Activated naive CD4-positive, alpha-beta T cell treated with anti-CD3 and anti-CD28 coated beads for 36 hours (primary cell): ENCODE data around the gene L1CAM. TPM values are rescaled to one million over a fixed set of nuclear protein-coding genes. Genes with fewer than 3 reads are reported as not detected.

Source experiments
- CTCF ChIA-PET: fragments of 350-600 bp; sonication (Branson Sonifier 250); formaldehyde crosslinking; loops from one replicate; lab custom pipeline; 2021; ENCODE audit warnings: antibody characterized with exemption; lab: Charles Lee
- DNase-seq: peaks from one replicate; pipeline ENCODE4 v3.0.0-alpha.2; 2020
- H3K27ac Mint-ChIP-seq: one replicate; pipeline ENCODE4 v1.8.0; 2021; ENCODE audit warnings: mild to moderate bottlenecking, mixed read lengths
- H3K27me3 Mint-ChIP-seq: one replicate; pipeline ENCODE4 v1.8.0; 2021; ENCODE audit warnings: low read depth, mixed read lengths
- H3K36me3 Mint-ChIP-seq: one replicate; pipeline ENCODE4 v1.8.0; 2021; ENCODE audit warnings: low read depth, mixed read lengths
- H3K4me1 Mint-ChIP-seq: one replicate; pipeline ENCODE4 v1.8.0; 2021; ENCODE audit warnings: low read depth, mixed read lengths
- H3K4me3 Mint-ChIP-seq: one replicate; pipeline ENCODE4 v1.8.0; 2021; ENCODE audit warnings: mild to moderate bottlenecking, moderate library complexity, mixed read lengths
- H3K9me3 Mint-ChIP-seq: one replicate; pipeline ENCODE4 v1.8.0; 2021; ENCODE audit warnings: mixed read lengths
- intact Hi-C: fragments of 100-400 bp; cut with micrococcal nuclease; formaldehyde crosslinking; loops from one replicate; pipeline ENCODE4 v1.15.1; 2023
- total RNA-seq, 2 experiments: library from RNA; stranded (reverse); gene quantifications; one replicate each; pipeline ENCODE4 v1.2.3, GENCODE V29; 2021

The L1CAM gene
- total RNA-seq, 2 experiments from 2014 or later = 0.40 to 0.57 TPM

DNA sequence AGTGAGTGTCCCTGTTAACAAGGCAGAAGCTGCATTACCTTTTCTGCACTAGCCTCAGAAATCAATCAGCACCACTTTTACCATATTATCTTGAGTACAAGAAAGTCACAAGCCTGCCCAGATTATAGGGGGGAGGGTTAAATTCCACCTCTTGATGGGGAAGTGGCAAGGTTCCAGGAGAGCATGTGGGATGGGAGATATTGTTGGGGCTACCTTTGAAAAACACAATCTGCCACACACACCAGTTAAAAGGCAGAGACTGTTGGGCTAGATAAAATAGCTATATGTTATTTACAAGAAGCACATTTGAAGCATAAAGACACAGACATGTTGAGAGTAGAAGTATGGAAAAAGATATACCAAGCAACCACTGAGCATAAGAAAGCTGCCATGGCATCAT, 11.9 kb upstream of the L1CAM start:
- CTCF ChIA-PET = no interaction called here
- Mint-ChIP-seq H3K36me3 (no peaks in the 10 kb centered on the region), H3K27me3 (no peaks in the 10 kb centered on the region), H3K27ac (no peak overlapping the region), H3K4me3 (no peak overlapping the region), H3K4me1 (peaks cover 20% of the 10 kb centered on the region), H3K9me3 (no peaks in the 10 kb centered on the region)
- intact Hi-C loops = no loop called here
- DNase-seq = no peak

DNA sequence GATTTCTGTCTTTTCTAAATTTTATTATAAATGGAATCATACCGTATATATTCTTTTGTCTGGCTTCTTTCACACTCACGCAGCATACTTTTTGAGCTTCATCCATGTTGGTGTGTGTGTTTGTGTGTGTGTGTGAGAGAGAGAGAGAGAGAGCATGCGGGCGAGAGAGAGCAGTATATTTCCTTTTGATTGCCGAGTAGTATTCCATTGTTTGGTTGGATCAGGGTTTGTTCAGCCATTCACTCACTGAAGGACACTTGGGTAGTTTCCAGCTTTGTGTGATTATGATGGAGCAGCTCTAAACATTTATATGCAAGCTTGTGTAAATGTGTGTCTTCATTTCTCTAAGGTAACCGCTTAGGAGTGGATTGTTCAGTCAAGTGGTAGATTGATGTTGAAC, 3.1 kb upstream of the L1CAM start:
- Mint-ChIP-seq H3K4me3 (no peak overlapping the region), H3K27me3 (peaks cover 8% of the 10 kb centered on the region), H3K4me1 (peaks cover 3% of the 10 kb centered on the region), H3K9me3 (no peaks in the 10 kb centered on the region), H3K36me3 (no peaks in the 10 kb centered on the region), H3K27ac (no peak overlapping the region)
- CTCF ChIA-PET = no interaction called here
- intact Hi-C loops = no loop called here
- DNase-seq = no peak

DNA sequence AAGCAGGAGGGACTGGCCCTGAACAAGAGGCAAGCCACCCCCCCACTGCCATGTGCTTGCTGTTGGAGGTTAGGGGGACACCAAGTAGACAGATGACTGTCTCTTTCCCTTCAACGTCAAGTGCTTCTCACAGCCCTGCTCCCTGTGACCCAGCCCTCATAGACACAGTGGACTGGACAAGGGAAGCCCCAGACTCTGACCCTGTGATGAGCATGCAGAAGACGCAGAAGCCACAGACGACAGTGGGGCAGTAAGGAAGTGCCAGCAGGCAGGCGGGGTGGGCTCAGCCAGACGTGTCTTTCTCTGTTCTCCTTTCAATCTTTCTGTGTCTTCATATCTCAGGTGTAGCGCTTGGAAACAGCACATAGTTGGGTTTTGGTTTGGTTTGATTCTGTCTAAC, 2.4 kb upstream of the L1CAM start:
- Mint-ChIP-seq H3K9me3 (no peaks in the 10 kb centered on the region), H3K4me1 (peaks cover 3% of the 10 kb centered on the region), H3K27ac (no peak overlapping the region), H3K36me3 (no peaks in the 10 kb centered on the region), H3K4me3 (no peak overlapping the region), H3K27me3 (peaks cover 8% of the 10 kb centered on the region)
- intact Hi-C loops = no loop called here
- CTCF ChIA-PET = no interaction called here
- no peak for DNase-seq

DNA sequence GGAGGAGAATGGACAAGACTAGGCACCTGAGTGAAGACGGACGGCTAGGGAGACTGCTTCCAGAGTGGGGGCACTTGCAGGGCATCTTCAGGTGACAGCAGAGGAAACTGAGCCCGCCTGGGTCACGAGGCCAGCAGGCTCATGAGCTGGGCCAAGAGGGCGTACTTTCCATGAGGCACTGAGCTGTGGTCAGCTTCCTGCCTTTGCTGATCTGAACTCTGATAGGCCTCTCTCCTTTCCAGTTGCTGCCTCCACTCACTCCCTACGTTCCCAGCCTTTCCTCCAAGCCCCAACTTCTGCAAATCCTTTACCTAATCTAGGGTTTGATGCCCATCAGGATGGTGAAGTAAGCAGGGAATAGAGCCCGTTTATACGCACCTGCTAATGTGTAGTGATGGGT, 1.4 kb upstream of the L1CAM start:
- Mint-ChIP-seq H3K4me1 (peaks cover 3% of the 10 kb centered on the region), H3K27me3 (peaks cover 8% of the 10 kb centered on the region), H3K27ac (no peak overlapping the region), H3K4me3 (no peak overlapping the region), H3K9me3 (no peaks in the 10 kb centered on the region), H3K36me3 (no peaks in the 10 kb centered on the region)
- CTCF ChIA-PET = no interaction called here
- DNase-seq = no peak
- intact Hi-C loops = no loop called here

DNA sequence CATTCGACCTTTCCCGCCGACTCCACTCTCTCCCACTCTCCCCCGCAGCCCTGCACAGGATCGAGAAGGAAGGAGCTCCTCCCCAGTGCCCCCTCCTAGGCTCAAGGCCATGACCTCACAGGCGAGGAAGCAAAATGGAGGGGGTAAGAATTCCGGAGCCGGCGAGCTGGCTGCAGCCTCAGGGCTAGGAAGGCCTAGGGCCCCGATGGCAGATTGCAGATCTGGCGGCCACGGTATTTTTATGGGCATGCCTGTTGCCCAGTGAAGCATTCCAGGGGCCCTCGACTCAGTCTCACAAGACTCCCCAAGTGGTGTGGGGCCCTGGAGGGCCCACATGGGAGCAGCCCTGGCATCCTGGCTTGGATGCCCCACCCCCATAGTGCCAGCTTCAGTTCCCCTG, 942 bp upstream of the L1CAM start:
- CTCF ChIA-PET = no interaction called here
- Mint-ChIP-seq H3K27me3 (peaks cover 8% of the 10 kb centered on the region), H3K9me3 (no peaks in the 10 kb centered on the region), H3K36me3 (no peaks in the 10 kb centered on the region), H3K4me3 (no peak overlapping the region), H3K4me1 (peaks cover 3% of the 10 kb centered on the region), H3K27ac (no peak overlapping the region)
- intact Hi-C loops = loop anchor here (1.0 kb wide), 1 partner anchor 13 kb away; no protein-coding TSS in a partner anchor
- no peak for DNase-seq

DNA sequence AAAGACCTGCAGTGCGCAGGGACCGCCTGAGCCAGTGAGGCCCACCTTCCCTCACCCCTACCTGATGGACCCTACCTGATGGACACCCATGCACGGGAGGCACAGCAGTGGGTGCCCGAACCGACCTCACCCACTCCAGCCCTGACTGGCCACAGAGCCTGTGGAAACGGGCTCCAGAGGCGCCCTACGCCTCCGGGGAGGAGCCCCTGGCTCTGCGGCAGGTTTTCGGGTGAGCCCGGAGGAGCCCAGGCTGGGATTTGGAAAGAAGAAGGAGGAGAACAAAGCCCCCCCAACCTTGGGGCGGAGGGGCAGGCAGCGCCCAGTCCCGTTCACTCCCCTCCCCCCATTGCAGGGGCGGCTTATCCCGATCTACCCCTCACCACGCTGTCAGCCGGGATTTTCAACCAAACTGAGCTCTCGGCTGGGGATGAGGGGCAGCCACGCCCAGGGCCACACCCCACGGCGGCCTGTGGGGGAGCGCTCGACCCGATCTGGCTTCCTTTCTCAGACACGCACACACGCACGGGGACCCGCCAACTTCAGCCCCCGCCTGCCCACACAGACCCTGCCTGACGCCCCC, 675 bp downstream of the L1CAM start:
- CTCF ChIA-PET = no interaction called here
- DNase-seq = no peak
- intact Hi-C loops = no loop called here
- Mint-ChIP-seq H3K4me1 (peaks cover 3% of the 10 kb centered on the region), H3K36me3 (no peaks in the 10 kb centered on the region), H3K4me3 (peak overlapping the region; percentile 53), H3K27ac (no peak overlapping the region), H3K27me3 (peaks cover 8% of the 10 kb centered on the region), H3K9me3 (no peaks in the 10 kb centered on the region)

DNA sequence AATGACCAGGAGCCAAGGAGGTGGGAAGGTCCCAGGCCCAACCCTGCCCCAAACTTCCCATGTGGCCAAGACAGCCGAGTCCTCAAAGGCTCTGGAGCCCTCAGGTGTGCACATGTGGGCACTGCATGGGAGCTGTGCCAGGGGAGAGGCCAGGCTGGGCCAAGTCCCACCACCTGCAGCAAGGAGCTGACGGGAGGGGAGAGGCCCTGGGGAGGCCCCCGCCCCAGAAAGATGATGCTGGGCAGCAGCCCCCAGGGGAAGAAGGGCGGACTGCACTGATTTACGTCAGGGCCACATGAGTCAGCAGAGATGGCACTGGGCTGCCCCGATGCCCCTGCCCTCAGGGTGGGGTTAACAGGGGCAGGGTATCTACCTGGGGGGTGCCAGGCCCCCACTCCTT, 1.4 kb downstream of the L1CAM start:
- no peaks in the 10 kb centered on the region for H3K9me3 Mint-ChIP-seq
- H3K36me3 Mint-ChIP-seq = no peaks in the 10 kb centered on the region
- DNase-seq = peak; percentile 41
- CTCF ChIA-PET = no interaction called here
- H3K27ac Mint-ChIP-seq = no peak overlapping the region
- no peak overlapping the region for H3K4me3 Mint-ChIP-seq
- intact Hi-C loops = loop anchor here (1.0 kb wide), 1 partner anchor 120 kb away; the partner anchor contains the start of gene PLXNB3
- peaks cover 8% of the 10 kb centered on the region for H3K27me3 Mint-ChIP-seq
- peaks cover 3% of the 10 kb centered on the region for H3K4me1 Mint-ChIP-seq

DNA sequence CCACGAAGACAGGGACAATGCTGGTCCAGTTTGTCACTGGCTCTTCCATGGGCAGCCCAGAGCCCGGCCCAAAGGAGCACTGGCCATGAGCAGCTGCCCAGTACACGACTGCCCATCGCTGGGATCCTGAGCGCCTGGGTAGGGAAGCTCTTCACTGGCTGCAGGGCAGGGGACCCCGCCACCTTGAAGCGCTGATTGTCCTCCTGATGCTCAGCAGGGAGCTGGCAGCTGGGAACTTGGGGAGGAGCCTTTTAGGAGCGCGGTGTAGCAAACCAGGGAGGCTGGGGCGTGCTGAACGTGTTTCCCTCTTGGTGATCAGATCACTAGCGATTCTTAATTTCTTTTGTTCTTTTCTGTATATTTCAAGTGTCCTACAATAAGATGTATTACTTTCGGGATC, 1.8 kb downstream of the L1CAM start:
- no peaks in the 10 kb centered on the region for H3K9me3 Mint-ChIP-seq
- H3K27ac Mint-ChIP-seq = no peak overlapping the region
- no peak overlapping the region for H3K4me3 Mint-ChIP-seq
- peaks cover 8% of the 10 kb centered on the region for H3K27me3 Mint-ChIP-seq
- DNase-seq = no peak
- H3K36me3 Mint-ChIP-seq = no peaks in the 10 kb centered on the region
- intact Hi-C loops = loop anchor here (1.0 kb wide), 1 partner anchor 120 kb away; the partner anchor contains the start of gene PLXNB3
- CTCF ChIA-PET = no interaction called here
- peaks cover 6% of the 10 kb centered on the region for H3K4me1 Mint-ChIP-seq

DNA sequence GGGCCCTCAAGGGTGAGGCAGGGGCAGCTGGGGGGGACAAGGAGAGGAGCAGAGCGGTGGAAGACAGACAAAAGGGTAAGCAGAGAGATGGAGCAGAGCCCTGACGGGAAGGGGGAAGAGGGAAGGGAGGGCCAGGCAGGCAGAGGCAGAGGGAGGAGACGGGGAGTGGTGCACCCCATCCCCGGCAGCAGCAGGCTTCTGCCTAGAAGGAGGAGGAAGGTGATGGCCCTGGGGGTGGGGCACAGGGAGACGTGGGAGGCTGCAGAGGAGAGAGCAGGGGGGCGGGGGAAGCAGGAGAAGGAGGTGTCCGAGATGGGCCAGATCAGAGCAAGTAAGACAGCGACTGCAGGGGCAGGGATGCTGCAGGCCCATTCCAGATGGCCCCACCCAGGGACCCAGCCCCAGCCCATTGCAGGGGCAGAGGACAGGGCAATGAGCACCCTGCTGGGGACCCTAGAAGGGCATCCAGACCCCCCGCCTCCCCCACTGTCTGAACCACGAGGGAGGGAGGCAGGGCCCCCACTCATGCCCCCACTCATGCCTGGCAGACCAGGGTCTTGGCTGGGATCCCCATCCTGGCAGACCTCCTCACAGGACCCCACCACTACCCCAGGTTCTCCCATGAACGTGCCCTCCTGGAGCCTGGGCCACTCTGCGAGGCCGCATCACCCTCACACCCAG, 2.7 kb downstream of the L1CAM start:
- DNase-seq = no peak
- H3K27ac Mint-ChIP-seq = no peak overlapping the region
- no peaks in the 10 kb centered on the region for H3K9me3 Mint-ChIP-seq
- H3K4me1 Mint-ChIP-seq = peaks cover 13% of the 10 kb centered on the region
- H3K4me3 Mint-ChIP-seq = no peak overlapping the region
- peaks cover 8% of the 10 kb centered on the region for H3K27me3 Mint-ChIP-seq
- CTCF ChIA-PET = no interaction called here
- H3K36me3 Mint-ChIP-seq = no peaks in the 10 kb centered on the region
- intact Hi-C loops = no loop called here

DNA sequence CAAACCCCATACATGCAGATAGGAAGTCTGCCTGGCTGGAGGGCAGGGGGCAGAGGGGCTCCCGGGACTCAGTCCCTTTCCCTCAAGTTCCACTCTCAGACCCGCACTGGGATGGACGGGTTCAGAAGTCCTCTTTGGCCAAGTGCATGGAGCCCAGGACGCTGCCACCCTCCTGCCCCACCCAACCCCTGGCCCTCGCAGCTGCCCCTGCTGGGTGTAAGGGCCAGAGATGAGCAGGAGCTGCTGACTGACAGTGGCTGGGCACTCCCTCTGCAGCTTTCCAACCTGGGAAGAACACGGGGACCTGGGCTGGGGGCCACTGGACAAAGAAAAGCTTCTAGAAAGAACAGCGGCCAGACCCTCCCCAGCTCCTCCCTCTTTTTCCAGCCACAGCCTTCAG, 3.4 kb downstream of the L1CAM start:
- H3K36me3 Mint-ChIP-seq = no peaks in the 10 kb centered on the region
- CTCF ChIA-PET = no interaction called here
- H3K4me1 Mint-ChIP-seq = peaks cover 17% of the 10 kb centered on the region
- peaks cover 8% of the 10 kb centered on the region for H3K27me3 Mint-ChIP-seq
- intact Hi-C loops = no loop called here
- H3K27ac Mint-ChIP-seq = no peak overlapping the region
- no peak overlapping the region for H3K4me3 Mint-ChIP-seq
- no peak for DNase-seq
- no peaks in the 10 kb centered on the region for H3K9me3 Mint-ChIP-seq

DNA sequence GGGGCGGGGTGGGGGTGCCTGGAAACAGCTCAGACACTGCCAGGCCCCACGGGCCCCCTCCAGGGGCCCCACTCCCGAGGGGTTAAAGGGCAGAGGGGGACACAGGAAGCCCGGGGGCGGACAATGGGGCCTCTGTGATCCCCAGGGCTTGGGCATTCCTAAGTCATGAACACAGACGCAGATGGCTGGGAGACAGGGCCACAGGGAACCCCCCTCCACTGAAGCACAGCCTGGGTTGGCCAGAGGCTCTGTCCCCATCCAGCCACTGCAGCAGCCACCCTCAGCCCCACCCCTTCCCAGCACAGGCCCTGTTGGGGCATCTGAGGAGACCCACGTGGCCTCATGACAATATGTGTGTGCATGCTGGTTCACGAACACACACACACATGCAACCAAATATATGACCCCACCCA, 3.9 kb downstream of the L1CAM start:
- Mint-ChIP-seq H3K27me3 (peaks cover 8% of the 10 kb centered on the region), H3K4me1 (peaks cover 17% of the 10 kb centered on the region)
- CTCF ChIA-PET = no interaction called here

DNA sequence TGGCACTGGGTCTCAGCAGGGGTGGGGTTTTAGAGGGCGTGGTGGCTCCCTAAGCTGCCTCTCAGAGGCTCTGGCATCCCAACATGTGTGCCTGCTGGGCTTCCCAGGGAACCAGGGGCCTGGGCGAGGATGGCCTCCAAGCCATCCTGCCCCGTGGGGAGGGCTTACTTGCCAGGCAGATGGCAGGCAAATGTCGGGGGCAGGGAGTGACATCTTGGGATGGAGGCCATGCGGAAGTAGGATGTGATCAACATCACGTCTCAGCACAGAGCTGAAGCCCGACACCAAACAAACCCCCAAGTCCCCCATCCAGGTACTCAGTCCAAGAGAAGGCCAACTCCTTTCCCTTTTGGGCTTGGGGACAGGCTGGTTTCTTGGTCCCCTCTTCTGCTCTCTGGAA, 4.7 kb downstream of the L1CAM start:
- H3K9me3 Mint-ChIP-seq = no peaks in the 10 kb centered on the region

More for the DNA sequence above, 3.9 kb downstream of the L1CAM start:
- Mint-ChIP-seq H3K36me3 (no peaks in the 10 kb centered on the region), H3K27ac (no peak overlapping the region), H3K4me3 (no peak overlapping the region), H3K9me3 (no peaks in the 10 kb centered on the region)
- intact Hi-C loops = no loop called here
- DNase-seq = no peak

DNA sequence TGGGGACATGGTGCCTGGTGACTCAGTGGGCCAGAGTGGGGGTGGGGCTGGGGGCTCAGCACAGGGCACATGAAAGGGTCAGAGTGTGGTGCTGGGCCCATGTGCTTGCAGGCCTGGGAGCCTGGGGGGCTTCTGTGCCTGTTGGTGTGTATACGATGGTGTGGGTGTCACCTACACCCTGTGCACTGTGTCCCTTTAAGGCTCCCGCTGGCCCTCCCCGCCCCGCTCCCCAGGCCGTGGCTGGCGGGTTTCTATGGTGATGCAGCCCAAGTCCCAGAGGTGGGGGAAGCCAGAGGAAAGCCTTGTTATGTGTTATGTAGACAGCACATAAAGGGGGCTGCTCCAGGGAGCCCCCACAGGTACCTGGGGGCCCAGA, 5.5 kb downstream of the L1CAM start:
- Mint-ChIP-seq H3K4me1 (peaks cover 21% of the 10 kb centered on the region), H3K4me3 (no peak overlapping the region), H3K27ac (no peak overlapping the region), H3K9me3 (no peaks in the 10 kb centered on the region), H3K36me3 (no peaks in the 10 kb centered on the region), H3K27me3 (peaks cover 12% of the 10 kb centered on the region)
- intact Hi-C loops = no loop called here
- CTCF ChIA-PET = no interaction called here
- DNase-seq = no peak

More for the DNA sequence above, 4.7 kb downstream of the L1CAM start:
- DNase-seq = no peak
- intact Hi-C loops = no loop called here
- Mint-ChIP-seq H3K27ac (no peak overlapping the region), H3K36me3 (no peaks in the 10 kb centered on the region), H3K4me3 (no peak overlapping the region), H3K27me3 (peaks cover 10% of the 10 kb centered on the region), H3K4me1 (peaks cover 18% of the 10 kb centered on the region)
- CTCF ChIA-PET = no interaction called here
